ENCODE results near the gene LRRTM4.
"Not testable (repeated sequence)": the region's sequence is repeated elsewhere in the genome, so short reads cannot be mapped to it uniquely, and the experiment has no call there.

Gene LRRTM4

GRCh38 chr2:76711490-76711889 lies 810.7 kb downstream of the LRRTM4 start:
- DNase-seq, result no peak

GRCh38 chr2:76700894-76701293 lies 821.3 kb downstream of the LRRTM4 start:
- no peak for DNase-seq

GRCh38 chr2:76697998-76698713 lies 824.0 kb downstream of the LRRTM4 start:
- DNase-seq, result not testable (repeated sequence)
